Astrocyte of the spinal cord (primary cell): Measurements from ENCODE around the gene LY86.
A peak's percentile ranks its signal among the peaks of the same experiment; 100 is the strongest.

Source experiments
- DNase-seq: peaks from one replicate; pipeline ENCODE4 v3.0.0; 2011; ENCODE audit warnings: low read depth, low spot score
- H3K4me3 ChIP-seq: 2 replicates; pipeline ENCODE4 v1.5.1; 2011; ENCODE audit warnings: low read depth, mild to moderate bottlenecking, low read length, moderate library complexity
- in situ Hi-C: cut with HindIII; loops from 2 replicates; pipeline ENCODE4 v1.10.0; 2017; ENCODE audit warnings: low sequenced_read_pairs
- TF ChIP-seq, protein P1 (sequence below): IDR thresholded peaks from 2 replicates; pipeline ENCODE4 v1.5.1; 2012; ENCODE audit warnings: low read depth, mild to moderate bottlenecking, low read length, inconsistent platforms

Gene LY86

GRCh38 chr6:6686748-6687601, 98.5 kb downstream of the LY86 start:
- TF ChIP-seq, protein P1, sequence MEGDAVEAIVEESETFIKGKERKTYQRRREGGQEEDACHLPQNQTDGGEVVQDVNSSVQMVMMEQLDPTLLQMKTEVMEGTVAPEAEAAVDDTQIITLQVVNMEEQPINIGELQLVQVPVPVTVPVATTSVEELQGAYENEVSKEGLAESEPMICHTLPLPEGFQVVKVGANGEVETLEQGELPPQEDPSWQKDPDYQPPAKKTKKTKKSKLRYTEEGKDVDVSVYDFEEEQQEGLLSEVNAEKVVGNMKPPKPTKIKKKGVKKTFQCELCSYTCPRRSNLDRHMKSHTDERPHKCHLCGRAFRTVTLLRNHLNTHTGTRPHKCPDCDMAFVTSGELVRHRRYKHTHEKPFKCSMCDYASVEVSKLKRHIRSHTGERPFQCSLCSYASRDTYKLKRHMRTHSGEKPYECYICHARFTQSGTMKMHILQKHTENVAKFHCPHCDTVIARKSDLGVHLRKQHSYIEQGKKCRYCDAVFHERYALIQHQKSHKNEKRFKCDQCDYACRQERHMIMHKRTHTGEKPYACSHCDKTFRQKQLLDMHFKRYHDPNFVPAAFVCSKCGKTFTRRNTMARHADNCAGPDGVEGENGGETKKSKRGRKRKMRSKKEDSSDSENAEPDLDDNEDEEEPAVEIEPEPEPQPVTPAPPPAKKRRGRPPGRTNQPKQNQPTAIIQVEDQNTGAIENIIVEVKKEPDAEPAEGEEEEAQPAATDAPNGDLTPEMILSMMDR = no peak
- H3K4me3 ChIP-seq = no peak overlapping the region
- peak; percentile 53 for DNase-seq
- in situ Hi-C loops = no loop called here

DNA sequence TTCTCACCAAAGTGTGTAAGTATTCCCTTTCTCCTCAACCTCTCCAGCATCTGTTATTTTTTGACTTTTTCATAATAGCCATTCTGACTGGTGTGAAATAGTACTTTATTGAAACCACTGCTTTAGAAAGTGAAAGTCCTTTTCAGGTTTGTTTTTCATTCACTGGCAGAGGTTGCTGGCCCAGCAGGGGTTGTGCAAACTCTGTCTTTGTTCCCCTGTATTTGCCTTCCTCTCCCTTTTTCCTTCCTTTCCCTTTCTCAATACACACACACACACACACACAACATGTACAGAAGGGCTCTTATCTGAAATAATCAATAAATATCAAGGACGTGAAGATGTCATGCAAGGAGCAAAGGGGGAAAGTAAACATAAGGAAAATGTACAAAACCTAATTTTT, 99.8 kb downstream of the LY86 start:
- TF ChIP-seq, protein P1 = no peak
- in situ Hi-C loops = no loop called here
- no peak overlapping the region for H3K4me3 ChIP-seq
- peak; percentile 37 for DNase-seq

DNA sequence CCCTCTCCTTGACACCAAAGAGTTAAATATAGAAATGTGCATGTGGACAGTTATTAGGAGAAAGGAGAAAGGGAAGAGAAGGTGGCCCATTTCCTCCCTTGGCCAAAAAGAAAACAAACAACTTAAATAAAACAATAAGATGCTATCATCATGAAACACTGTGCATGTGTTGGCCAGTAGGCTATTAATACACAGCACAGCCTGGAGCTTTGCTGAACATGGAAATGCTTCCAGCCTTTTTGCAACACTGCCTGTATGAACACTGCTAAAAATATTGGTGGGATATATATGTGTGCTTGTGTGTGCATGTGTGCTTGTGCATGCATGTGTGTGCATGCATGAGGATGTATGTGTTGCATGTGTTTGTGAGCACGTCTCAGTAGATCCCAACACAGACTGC, 100.4 kb downstream of the LY86 start:
- TF ChIP-seq, protein P1 = no peak
- H3K4me3 ChIP-seq = no peak overlapping the region

GRCh38 chr6:6689400-6690143, 101.1 kb downstream of the LY86 start:
- in situ Hi-C loops = no loop called here
- DNase-seq = no peak
- TF ChIP-seq, protein P1 = no peak
- H3K4me3 ChIP-seq = no peak overlapping the region

More for the DNA sequence above, 100.4 kb downstream of the LY86 start:
- no peak for DNase-seq
- in situ Hi-C loops = no loop called here

DNA sequence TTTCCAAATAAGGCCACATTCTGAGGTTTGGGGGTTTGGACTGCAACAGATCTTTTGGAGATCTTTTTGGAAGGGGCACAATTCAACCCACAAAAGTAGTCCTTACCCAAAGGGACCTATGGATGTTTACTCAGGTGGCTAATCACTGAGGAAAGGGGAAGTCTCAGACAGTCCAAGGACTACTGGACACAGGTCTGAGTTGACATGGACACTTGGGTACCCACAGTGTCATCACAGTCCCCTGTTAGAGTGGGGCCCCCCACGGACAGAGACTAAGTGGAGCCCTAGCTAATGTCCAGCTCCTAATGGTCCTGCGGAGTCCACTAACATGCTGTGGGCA, 101.6 kb downstream of the LY86 start:
- in situ Hi-C loops = no loop called here
- DNase-seq = no peak
- H3K4me3 ChIP-seq = no peak overlapping the region
- TF ChIP-seq, protein P1 = no peak

DNA sequence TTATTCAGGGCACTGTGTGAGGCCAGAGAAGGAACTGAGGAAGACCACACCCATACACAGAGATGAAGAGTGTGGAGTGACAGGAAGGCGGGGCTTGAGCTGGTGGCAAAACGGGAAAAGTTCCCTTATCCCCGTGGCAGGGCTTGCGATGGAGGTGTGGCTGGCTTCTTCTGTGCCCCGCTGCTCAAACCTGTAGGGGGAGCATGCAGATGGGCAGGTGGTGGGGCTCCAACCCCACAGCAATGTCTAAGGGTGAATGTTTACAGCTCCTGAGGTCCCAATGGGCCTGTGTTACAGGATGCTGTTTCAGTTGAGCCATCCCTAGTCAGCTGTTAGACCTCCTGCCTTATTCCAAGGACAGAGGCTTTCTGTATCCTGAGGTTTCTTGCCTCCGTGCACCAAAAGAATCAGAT, 105.9 kb downstream of the LY86 start:
- TF ChIP-seq, protein P1 = no peak
- no peak for DNase-seq
- in situ Hi-C loops = no loop called here
- H3K4me3 ChIP-seq = no peak overlapping the region
